ENCODE data around the gene SLC35C1. TPM values are rescaled to one million over a fixed set of nuclear protein-coding genes. Genes with fewer than 3 reads are reported as not detected.

SLC35C1 gene
- total RNA-seq, 1 experiment from 2014 or later = 8.9 TPM

DNA sequence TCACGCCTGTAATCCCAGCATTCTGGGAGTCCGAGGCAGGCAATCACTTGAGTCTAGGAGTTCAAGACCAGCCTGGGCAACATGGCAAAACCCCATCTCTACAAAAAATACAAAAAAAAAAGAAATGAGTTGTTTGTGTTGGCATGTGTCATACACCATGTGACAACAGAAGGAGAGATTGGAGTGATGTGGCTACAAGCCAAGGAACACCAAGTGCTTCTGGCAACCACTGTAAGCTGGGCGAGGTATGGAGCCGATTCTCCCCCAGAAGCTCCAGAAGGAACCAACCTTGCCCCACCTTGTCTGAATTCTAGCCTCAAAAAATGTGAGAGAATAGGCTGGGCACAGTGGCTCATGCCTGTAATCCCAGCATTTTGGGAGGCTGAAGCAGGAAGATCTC is 39.1 kb upstream of the SLC35C1 start:
- H2BK20ac ChIP-seq (ENCODE audit: low read depth, low read length, poor library complexity, severe bottlenecking) = no peak overlapping the region
- H4K20me1 ChIP-seq (ENCODE audit: control insufficient read depth, insufficient read depth, insufficient read length) = peaks cover under 1% of the 10 kb centered on the region
- H3K23me2 ChIP-seq (ENCODE audit: insufficient read length, low read depth, low read length, poor library complexity, severe bottlenecking) = no peaks in the 10 kb centered on the region
- no peaks in the 10 kb centered on the region for H3K9me3 Mint-ChIP-seq
- no peak overlapping the region for H3K4ac ChIP-seq (ENCODE audit: low read depth, low read length)
- H3K9ac ChIP-seq (ENCODE audit: extremely low read depth, insufficient read length, low read length) = no peak overlapping the region
- H3K56ac ChIP-seq (ENCODE audit: insufficient read length, low read depth, low read length) = no peak overlapping the region
- H2BK5ac ChIP-seq (ENCODE audit: insufficient read length, low read length) = no peak overlapping the region
- H4K91ac ChIP-seq (ENCODE audit: insufficient read length, low read depth, low read length) = no peak overlapping the region
- H3K4me3 Mint-ChIP-seq = no peak overlapping the region
- H3T11ph ChIP-seq (ENCODE audit: low read length) = no peak overlapping the region
- no peak overlapping the region for H3K18ac ChIP-seq (ENCODE audit: insufficient read length, low read depth, low read length)
- no peak for DNase-seq
- no peak overlapping the region for H3K27ac ChIP-seq (ENCODE audit: insufficient read length, low read depth, low read length)
- H3K79me1 ChIP-seq (ENCODE audit: insufficient read depth, low read depth, low read length, poor library complexity, severe bottlenecking) = no peaks in the 10 kb centered on the region
- H2BK12ac ChIP-seq (ENCODE audit: insufficient read length, low read depth, low read length) = no peak overlapping the region
- H3K9me3 ChIP-seq (ENCODE audit: control insufficient read depth, low read depth, low read length) = no peaks in the 10 kb centered on the region
- H3K4me2 ChIP-seq (ENCODE audit: insufficient read depth, insufficient read length, low read length) = no peak overlapping the region
- no peak overlapping the region for H4K8ac ChIP-seq (replicated peaks; ENCODE audit: insufficient read length, low read depth, low read length)
- H2AK5ac ChIP-seq (ENCODE audit: insufficient read length, low read length) = no peak overlapping the region
- no peak for TF ChIP-seq CTCF (conservative IDR thresholded peaks at IDR 0.05)
- no peak overlapping the region for H2BK120ac ChIP-seq (ENCODE audit: low read depth, low read length, poor library complexity, severe bottlenecking)
- H3K14ac ChIP-seq (ENCODE audit: insufficient read depth, low read length) = no peak overlapping the region
- no peak overlapping the region for H3K27ac Mint-ChIP-seq
- H3K27me3 ChIP-seq (ENCODE audit: insufficient read depth, low read length) = no peaks in the 10 kb centered on the region
- no peak overlapping the region for H3K23ac ChIP-seq (ENCODE audit: insufficient read length, low read depth, low read length)
- H3K27me3 Mint-ChIP-seq (ENCODE audit: low read depth) = peaks cover 24% of the 10 kb centered on the region
- WGBS (ENCODE audit: extremely low coverage, insufficient read length, low lambda C conversion rate) = no CpG with 5 or more reads among the region's 4 CpGs
- no peak overlapping the region for H2AFZ ChIP-seq (ENCODE audit: low read length)
- no peak overlapping the region for H4K5ac ChIP-seq (ENCODE audit: insufficient read length, low read depth, low read length)
- no peaks in the 10 kb centered on the region for H3K36me3 Mint-ChIP-seq (ENCODE audit: insufficient read depth in 1 of 3, low read depth in 3 of 3)
- no peaks in the 10 kb centered on the region for H3K79me2 ChIP-seq (ENCODE audit: insufficient read depth, low read length)
- H2BK15ac ChIP-seq (ENCODE audit: low read depth, low read length) = no peak overlapping the region
- no peaks in the 10 kb centered on the region for H3K4me1 ChIP-seq (ENCODE audit: insufficient read depth, low read length)
- H3K4me1 Mint-ChIP-seq = peaks cover 0 to 9% of the 10 kb centered on the region in 2 experiments; a peak in 2 of 4 replicates

Data from H9 (cell line).